Left lung (tissue), 10 donors: ENCODE results near the gene DMD. TPM values are rescaled to one million over a fixed set of nuclear protein-coding genes. Genes with fewer than 3 reads are reported as not detected.

Experiments
- ATAC-seq: fragments of 200-7000 bp; cut with Tn5 transposase; one replicate; pipeline ENCODE4 v1.9.1; 2020; ENCODE audit warnings: moderate library complexity
- DNase-seq, 4 donors: peaks; one replicate each; pipeline ENCODE4 v3.0.0-alpha.2; 2013 to 2020
- H3K27ac ChIP-seq, 2 donors: fragments of 200-600 bp; sonication (generic) in 1 of 2; one replicate each; pipeline versions ENCODE4 v1.5.0 to v1.8.0; 2020 to 2021
- H3K27me3 ChIP-seq, 2 donors: fragments of 200-600 bp; sonication (generic) in 1 of 2; one replicate each; pipeline versions ENCODE4 v1.5.0 to v1.8.0; 2020 to 2021
- H3K36me3 ChIP-seq, 2 donors: fragments of 200-600 bp; sonication (generic) in 1 of 2; one replicate each; pipeline versions ENCODE4 v1.5.0 to v1.8.0; 2020 to 2021
- H3K4me1 ChIP-seq, 2 donors: fragments of 200-600 bp; one replicate each; pipeline ENCODE4 v1.8.0; 2021
- H3K4me3 ChIP-seq, 2 donors: fragments of 200-600 bp; sonication (generic) in 1 of 2; one replicate each; pipeline versions ENCODE4 v1.5.0 to v1.8.0; 2020 to 2021; ENCODE audit warnings: mild to moderate bottlenecking in 1 of 2
- H3K9me3 ChIP-seq, 2 donors: fragments of 200-600 bp; sonication (generic) in 1 of 2; one replicate each; pipeline versions ENCODE4 v1.5.0 to v1.8.0; 2020 to 2021
- CTCF ChIP-seq, 2 donors: fragments of 200-600 bp; sonication (generic) in 1 of 2; IDR thresholded peaks; one replicate each; pipeline versions ENCODE4 v1.5.0 to v1.8.0; 2021; ENCODE audit warnings: antibody characterized with exemption in 2 of 2
- intact Hi-C, 2 donors: fragments of 100-400 bp; cut with DNase I; formaldehyde crosslinking; loops; one replicate each; pipeline versions ENCODE4 v1.11.2 to v1.14.2; 2022
- polyA plus RNA-seq, 6 donors: library from polyadenylated mRNA; unstranded; fragments of 120-200 nt; gene quantifications; one replicate each; pipeline ENCODE4 v1.2.1, GENCODE V29; 2013; ENCODE audit not compliant: insufficient read length in 6 of 6
- total RNA-seq, 2 donors: library from RNA; stranded (reverse); fragmentation: NEBNext Ultra II Directional; extraction: Animal tissue kit (Norgen Biotek cat#: 25700); gene quantifications; one replicate each; pipeline ENCODE4 v1.2.1, GENCODE V29; 2021
- donor health status: DM: no; HTN: yes; CAD: no.
- donor health status: DM: no; HTN: no; CAD: no.

DMD gene
- total and polyA plus RNA-seq, 8 donors: 16.6 to 68.8 (median 54.0) TPM

GRCh38 chrX:32598707-32599106, 612.6 kb downstream of the DMD start:
- no peak overlapping the region for H3K27ac ChIP-seq
- H3K27me3 ChIP-seq: no peaks in the 10 kb centered on the region
- TF ChIP-seq CTCF (IDR thresholded peaks at IDR 0.05): no peak
- no peaks in the 10 kb centered on the region for H3K36me3 ChIP-seq
- H3K4me1 ChIP-seq: no peaks in the 10 kb centered on the region
- ATAC-seq: peak; percentile 81
- no peak for DNase-seq
- intact Hi-C loops: no loop called here
- H3K9me3 ChIP-seq: no peaks in the 10 kb centered on the region
- no peak overlapping the region for H3K4me3 ChIP-seq

DNA sequence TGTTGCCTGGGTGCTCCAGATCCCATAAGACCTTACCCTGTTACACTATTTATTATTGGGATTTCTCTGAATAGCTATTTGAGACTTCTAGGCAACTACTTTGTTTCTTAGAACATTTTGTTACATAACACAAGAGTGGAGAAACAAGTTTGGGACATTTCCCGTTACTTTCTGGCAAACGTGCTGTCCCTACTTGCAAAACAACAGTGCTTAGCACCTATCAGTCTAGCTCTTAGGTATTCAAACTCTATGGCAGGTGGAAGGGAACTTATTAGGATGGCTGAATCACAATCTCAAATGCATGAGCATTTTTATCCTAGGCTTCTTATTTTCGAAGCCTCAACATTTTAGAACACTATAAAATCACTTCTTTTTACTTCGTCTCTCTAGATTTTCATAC, 613.6 kb downstream of the DMD start:
- DNase-seq (no peak), ATAC-seq (peak; percentile 63)
- no peaks in the 10 kb centered on the region for H3K9me3 ChIP-seq
- intact Hi-C loops: no loop called here
- no peaks in the 10 kb centered on the region for H3K4me1 ChIP-seq
- no peak for TF ChIP-seq CTCF (IDR thresholded peaks at IDR 0.05)
- no peaks in the 10 kb centered on the region for H3K36me3 ChIP-seq
- H3K4me3 ChIP-seq: no peak overlapping the region
- no peaks in the 10 kb centered on the region for H3K27me3 ChIP-seq
- no peak overlapping the region for H3K27ac ChIP-seq

- no peak overlapping the region for H3K4me3 ChIP-seq
- no peaks in the 10 kb centered on the region for H3K4me1 ChIP-seq
- TF ChIP-seq CTCF (IDR thresholded peaks at IDR 0.05): no peak
- DNase-seq (peak in 1 of 4 donors; percentile 24), ATAC-seq (no peak)
- no peaks in the 10 kb centered on the region for H3K27me3 ChIP-seq
- H3K27ac ChIP-seq: no peak overlapping the region
- H3K36me3 ChIP-seq: no peaks in the 10 kb centered on the region
- peaks cover 0 to 6% of the 10 kb centered on the region in 2 donors for H3K9me3 ChIP-seq
- intact Hi-C loops: no loop called here
Observed at GRCh38 chrX:32592786-32593185, 618.6 kb downstream of the DMD start.

GRCh38 chrX:32591589-32591988, 619.8 kb downstream of the DMD start:
- peak in 1 of 4 donors; percentile 35 for DNase-seq

GRCh38 chrX:32582729-32583128, 628.6 kb downstream of the DMD start:
- TF ChIP-seq CTCF (IDR thresholded peaks at IDR 0.05): no peak
- intact Hi-C loops: no loop called here
- Histone ChIP-seq H3K4me1 (no peaks in the 10 kb centered on the region), H3K36me3 (no peaks in the 10 kb centered on the region), H3K9me3 (no peaks in the 10 kb centered on the region), H3K4me3 (no peak overlapping the region), H3K27me3 (no peaks in the 10 kb centered on the region), H3K27ac (no peak overlapping the region)
- ATAC-seq: no peak
- DNase-seq: no peak

More at GRCh38 chrX:32591589-32591988, 619.8 kb downstream of the DMD start:
- intact Hi-C loops: no loop called here
- H3K36me3 ChIP-seq: no peaks in the 10 kb centered on the region
- H3K4me1 ChIP-seq: no peaks in the 10 kb centered on the region
- peaks cover 0 to 6% of the 10 kb centered on the region in 2 donors for H3K9me3 ChIP-seq
- no peak for ATAC-seq
- H3K27me3 ChIP-seq: no peaks in the 10 kb centered on the region
- TF ChIP-seq CTCF (IDR thresholded peaks at IDR 0.05): no peak
- no peak overlapping the region for H3K4me3 ChIP-seq
- H3K27ac ChIP-seq: no peak overlapping the region
